ENCODE data around the gene DMRTB1. TPM values are rescaled to one million over a fixed set of nuclear protein-coding genes. Genes with fewer than 3 reads are reported as not detected.

DMRTB1 gene
- total RNA-seq, 1 experiment from 2014 or later: not detected

DNA sequence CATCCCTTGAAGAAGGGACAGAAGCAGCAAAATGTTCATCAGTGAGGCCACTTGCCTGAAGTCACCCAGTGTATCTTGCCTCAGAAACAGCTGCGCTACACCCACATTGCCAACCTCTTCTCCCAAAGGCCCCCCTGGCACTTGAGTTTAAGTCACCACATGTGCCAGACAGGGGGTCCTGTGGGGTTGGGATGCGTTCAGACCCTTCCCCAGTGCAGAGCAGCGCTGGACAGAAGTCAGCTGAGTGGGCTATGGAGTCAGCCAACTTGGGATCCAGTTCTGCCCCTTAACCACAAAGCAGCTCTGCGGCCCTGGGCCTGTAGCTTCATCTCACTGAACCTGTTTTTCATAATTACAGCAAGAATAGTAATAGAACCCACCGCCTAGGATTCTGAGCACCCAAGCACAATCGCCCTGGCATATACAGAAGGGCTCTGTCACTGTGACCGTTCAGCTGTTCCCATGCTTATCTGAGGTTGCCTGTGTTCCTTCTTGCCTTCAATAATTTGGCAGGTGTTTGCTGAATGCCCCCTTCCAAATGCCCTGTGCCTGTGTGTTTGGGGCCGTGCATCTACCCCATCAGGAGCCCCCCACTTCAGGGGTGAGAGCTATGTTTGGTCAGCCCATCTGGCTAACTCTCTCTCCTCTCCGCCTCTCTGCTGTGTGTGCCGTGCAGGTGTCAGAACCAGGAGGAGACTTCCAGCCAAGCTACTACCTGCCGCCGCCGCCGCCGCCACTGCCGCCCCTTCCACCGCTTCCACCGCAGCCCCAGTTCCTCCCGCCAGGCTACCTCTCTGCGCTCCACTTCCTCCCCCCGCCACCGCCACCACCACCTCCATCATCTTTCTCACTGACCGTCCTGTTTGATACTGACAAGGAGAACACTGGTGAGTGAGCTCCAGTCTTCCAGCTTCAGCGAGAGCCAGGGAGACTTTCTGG lies 5.0 kb downstream of the DMRTB1 start:
- no peak for DNase-seq (ENCODE audit: low spot score)

GRCh38 chr1:53465023-53465957 lies 6.1 kb downstream of the DMRTB1 start:
- DNase-seq (ENCODE audit: low spot score): no peak

GRCh38 chr1:53467391-53467790 lies 8.2 kb downstream of the DMRTB1 start:
- DNase-seq (ENCODE audit: low spot score): no peak

DNA sequence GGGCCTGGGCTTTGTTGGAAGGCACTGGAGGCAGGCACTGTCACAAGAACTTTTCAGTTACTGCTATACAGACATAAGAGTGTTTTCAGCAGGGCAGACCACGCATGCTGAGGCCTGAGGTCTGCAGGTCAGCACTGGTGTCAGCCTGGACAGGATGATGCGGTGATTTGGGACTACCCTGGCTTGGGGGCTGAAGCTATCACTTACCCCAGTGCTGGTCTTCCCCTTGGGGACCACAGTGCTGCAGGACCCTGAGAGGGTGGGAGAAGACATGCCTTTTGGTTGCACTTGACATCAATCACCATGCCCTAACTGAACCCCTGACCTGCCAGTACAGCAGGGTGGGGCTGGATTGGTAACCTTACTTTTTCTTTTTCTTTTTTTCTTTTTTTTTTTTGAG lies 9.2 kb downstream of the DMRTB1 start:
- no peak for DNase-seq (ENCODE audit: low spot score)

DNA sequence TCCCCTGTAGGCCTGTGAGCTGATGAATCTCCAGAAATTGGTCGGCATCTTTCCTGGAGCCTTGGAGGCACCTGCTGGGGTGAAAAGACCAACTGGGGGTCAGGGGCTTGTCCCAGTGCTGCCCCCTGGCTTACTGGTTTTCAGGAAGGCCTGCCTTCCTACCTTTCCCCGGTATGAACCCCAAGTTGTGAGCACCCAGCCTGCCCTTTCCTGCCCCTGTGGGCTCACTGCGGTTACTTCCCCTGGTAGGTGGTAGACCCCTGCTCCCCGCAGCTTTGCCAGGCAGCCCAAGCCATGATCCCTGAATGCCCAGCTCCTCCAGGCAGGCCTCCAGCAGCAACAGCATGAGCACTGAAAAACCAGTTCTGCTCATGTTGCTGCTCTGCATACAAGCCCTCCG lies 10.2 kb downstream of the DMRTB1 start:
- no peak for DNase-seq (ENCODE audit: low spot score)

DNA sequence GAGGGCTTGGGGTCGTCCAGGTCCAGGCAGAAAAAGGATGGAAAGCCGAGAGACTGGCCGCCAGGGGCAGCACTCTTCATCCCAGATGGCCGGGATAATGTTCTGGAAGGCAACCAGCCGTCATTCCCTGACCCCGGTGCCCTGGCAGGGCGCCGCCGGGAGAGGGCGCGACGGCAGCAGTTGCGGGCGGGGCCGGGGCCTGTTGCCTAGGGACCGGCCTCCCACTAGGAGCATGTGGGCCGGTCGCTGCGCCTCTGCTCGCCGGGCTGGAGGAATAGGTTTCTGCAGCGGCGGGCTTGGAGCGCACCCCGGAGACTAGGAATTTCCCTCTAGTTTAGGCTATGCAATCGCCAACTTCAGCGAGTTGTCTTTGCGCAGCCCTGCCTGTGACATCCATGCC lies 11.0 kb downstream of the DMRTB1 start:
- peak; percentile 47 for DNase-seq (ENCODE audit: low spot score)

GRCh38 chr1:53470584-53470983 lies 11.4 kb downstream of the DMRTB1 start:
- no peak for DNase-seq (ENCODE audit: low spot score)

DNA sequence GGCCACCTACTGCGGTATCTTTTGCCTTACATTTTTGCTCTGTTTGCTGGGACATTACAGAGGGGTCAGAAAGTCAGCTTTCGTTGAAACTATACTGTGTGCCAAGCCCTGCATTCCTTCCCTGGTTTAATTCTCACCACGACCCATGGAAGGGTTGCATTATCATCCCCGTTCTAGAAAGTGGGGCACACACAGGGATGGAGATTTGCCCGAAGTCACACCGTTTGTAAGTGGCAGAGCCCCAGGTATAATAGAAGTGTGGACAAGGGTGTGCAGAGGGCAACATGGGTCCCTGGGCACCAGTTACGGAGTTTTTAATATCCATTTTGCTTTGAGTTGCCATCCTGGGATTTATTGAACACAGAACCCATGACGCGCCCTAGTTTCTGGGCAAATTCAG lies 11.8 kb downstream of the DMRTB1 start:
- no peak for DNase-seq (ENCODE audit: low spot score)

DNA sequence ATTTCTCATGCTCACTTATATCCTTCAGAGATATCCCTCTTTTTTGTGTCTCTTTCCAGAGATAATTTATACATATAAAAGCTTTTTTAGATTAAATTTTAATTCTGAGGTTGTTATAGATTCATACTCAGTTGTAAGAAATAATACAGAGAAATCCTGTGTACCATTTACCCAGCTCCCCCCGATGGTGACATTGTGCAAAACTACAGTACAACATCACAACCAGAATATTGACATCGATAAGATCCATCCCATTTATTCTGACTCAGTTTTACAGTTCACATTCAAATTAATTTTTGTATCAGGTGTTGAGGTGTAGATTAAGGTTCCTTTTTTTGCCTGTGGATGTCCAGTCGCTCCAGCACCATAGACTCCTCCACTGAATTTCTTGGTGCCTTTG lies 14.3 kb downstream of the DMRTB1 start:
- DNase-seq (ENCODE audit: low spot score): no peak

- no peak for DNase-seq (ENCODE audit: low spot score)
Measured at GRCh38 chr1:53475664-53476063, 16.5 kb downstream of the DMRTB1 start.

DNA sequence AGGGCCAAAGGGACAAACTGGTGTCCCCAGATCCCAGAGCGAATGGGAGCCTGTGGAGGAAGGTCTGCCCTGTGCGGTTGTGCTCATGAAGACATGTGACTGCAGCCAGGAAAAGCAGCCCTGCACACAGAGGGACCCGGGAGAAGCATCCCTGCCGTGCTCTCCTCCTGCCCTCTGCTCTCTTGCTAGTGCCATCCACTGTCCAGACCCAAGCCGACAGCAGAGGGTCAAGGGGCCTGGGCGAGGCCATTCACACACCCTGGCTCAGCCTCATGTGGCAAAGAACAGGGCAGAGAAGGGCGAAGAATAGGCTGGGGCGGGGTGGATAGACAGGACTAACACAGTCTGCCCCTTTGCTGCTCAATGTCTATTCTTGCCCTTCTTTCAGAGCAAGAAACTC lies 17.4 kb downstream of the DMRTB1 start:
- DNase-seq (ENCODE audit: low spot score): no peak

DNA sequence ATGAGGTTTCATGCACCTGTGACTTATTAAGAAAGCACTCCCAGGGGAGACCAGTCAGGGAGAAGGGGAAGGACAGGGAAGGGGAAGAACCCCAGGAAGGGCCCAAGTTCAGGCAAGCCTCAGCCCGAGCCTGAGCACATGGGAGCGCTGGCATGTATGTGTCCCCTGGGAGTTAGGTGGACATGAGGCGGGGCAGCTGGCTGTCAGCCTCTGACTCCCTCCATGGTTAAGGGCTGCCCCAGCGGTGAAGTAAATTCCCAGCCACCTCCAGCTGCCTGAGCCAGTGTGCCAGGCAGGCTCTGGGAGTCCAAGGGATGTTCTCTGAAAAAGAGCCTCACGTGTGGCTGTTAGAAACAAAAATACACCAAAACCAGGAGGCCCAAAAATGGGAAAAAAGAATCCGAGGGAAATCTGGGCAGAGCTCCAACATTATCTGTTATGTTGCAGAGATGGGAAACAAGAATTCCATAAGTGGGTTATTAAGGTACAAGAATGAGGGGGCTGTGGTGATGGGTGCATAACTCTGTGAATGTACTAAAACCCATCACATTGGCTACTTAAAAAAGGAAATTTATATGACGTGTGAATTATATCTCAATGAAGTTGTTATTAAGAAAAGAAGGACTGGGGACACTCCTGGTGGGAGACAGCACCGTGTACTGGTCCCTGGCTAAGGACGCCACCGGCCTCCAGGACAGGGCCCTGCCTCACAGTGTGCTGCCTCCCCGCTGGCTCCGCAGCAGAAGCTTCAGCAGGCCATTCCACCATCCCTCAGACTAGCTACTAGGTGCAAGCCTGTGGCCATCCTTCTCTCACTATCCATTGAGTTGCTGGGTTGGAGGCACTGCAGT lies 18.7 kb downstream of the DMRTB1 start:
- DNase-seq (ENCODE audit: low spot score): no peak

DNA sequence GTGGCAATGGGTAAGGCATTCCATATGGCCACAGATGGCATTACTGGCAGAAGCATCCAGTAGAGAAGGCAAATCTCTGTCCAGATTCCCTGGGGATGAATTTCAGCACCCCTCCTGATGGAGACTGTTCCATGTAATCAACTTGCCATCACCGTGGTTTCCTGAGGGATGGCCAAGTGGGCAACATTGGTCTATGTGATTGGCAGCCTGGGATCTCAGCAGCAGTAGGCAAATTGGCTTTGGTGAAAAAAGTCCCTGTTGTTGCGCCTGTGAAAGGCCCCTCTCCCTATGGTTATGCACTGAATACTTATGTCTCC lies 19.3 kb downstream of the DMRTB1 start:
- no peak for DNase-seq (ENCODE audit: low spot score)

DNA sequence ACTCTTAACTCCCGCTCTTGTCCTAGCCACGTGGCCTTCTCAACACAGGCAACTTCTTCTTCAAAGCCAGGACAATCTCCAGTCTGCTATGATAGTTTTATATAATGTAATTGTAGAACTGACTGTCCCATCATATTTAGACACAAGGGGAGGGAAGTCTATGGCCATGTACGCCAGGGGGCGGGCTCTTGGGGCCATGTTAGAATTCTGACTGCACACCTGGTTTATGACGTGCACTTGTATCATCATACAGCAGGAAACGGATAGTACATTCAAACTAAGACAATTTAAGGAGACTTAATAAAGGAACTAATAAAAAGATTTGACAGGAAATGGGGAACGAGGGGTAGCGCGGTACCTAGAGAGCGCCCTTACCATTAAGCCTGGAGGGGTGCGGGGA lies 21.5 kb downstream of the DMRTB1 start:
- no peak for DNase-seq (ENCODE audit: low spot score)

DNA sequence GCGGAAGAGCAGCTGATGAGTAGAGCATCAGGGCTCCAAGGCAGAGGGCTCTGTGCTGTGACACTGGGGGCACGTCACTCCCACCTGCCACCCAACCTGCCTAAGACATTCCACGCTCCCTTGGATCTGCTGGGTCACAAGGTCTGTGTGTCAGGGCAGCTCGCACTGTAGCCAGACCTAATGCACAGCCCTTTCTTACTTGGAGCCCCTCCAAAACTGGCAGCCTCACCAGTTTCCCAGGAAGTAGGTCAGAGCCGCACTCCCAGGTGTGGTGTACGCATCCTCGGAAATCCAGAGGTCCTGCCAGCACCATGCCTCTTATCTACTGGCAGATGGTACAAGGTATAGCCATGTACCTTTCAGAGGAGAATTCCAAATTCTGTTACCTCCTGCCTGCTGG lies 22.3 kb downstream of the DMRTB1 start:
- no peak for DNase-seq (ENCODE audit: low spot score)

GRCh38 chr1:53482441-53483153 lies 23.4 kb downstream of the DMRTB1 start:
- no peak for DNase-seq (ENCODE audit: low spot score)

GRCh38 chr1:53483170-53483569 lies 24.0 kb downstream of the DMRTB1 start:
- no peak for DNase-seq (ENCODE audit: low spot score)

DNA sequence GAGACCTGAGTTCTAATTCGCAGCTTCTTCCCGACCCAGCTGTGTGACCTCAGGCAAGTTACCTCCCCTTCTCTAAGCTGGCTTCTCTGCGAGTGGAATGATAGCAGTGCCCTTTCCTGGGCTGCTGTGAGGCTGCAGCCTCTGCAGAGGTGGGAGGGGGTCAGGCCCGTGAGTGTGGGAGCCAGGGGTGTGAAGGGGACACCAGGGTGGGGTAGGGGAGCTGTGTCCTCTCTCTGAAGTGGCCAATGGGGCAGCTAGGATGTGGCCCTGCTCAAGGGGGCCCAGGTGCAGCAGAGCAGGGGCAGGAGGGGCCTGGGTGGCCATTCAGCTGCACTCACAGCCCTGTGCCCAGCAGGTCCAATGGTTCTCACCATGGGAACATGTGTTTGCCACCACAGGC lies 24.5 kb downstream of the DMRTB1 start:
- no peak for DNase-seq (ENCODE audit: low spot score)

GRCh38 chr1:53484705-53485477 lies 25.7 kb downstream of the DMRTB1 start:
- no peak for DNase-seq (ENCODE audit: low spot score)

All from H4 (cell line).